ENCODE results near the gene HOXA2.

HOXA2 gene

GRCh38 chr7:27097686-27098577 is 4.6 kb downstream of the HOXA2 start:
- DNase-seq, result no peak

GRCh38 chr7:27096768-27097514 is 5.5 kb downstream of the HOXA2 start:
- peak; percentile 35 for DNase-seq

- DNase-seq, result peak; percentile 86
These were observed 6.4 kb downstream of the HOXA2 start, which contains the start of gene HOXA1 for GRCh38 chr7:27095897-27096767. HOXA1 (minus strand) TSS chr7:27096000; CDS start chr7:27095912, 88 bp downstream.

GRCh38 chr7:27095050-27095896 is 7.2 kb downstream of the HOXA2 start:
- no peak for DNase-seq

GRCh38 chr7:27094304-27095049 is 8.0 kb downstream of the HOXA2 start:
- DNase-seq, result no peak

- DNase-seq, result no peak
These were observed 9.1 kb downstream of the HOXA2 start for GRCh38 chr7:27093184-27093895.

GRCh38 chr7:27092819-27093110 is 9.7 kb downstream of the HOXA2 start:
- no peak for DNase-seq

- no peak for DNase-seq
These were observed 10.3 kb downstream of the HOXA2 start for GRCh38 chr7:27091941-27092818.

- DNase-seq, result no peak
These were observed 11.4 kb downstream of the HOXA2 start for GRCh38 chr7:27091105-27091504.

- DNase-seq, result no peak
These were observed 14.2 kb downstream of the HOXA2 start for GRCh38 chr7:27088002-27088922.

GRCh38 chr7:27083646-27084045 is 18.8 kb downstream of the HOXA2 start:
- DNase-seq, result no peak

GRCh38 chr7:27082171-27082570 is 20.3 kb downstream of the HOXA2 start:
- no peak for DNase-seq

GRCh38 chr7:27080844-27081436 is 21.5 kb downstream of the HOXA2 start:
- no peak for DNase-seq

GRCh38 chr7:27079234-27079975 is 23.1 kb downstream of the HOXA2 start:
- DNase-seq, result no peak

GRCh38 chr7:27078616-27079233 is 23.8 kb downstream of the HOXA2 start:
- no peak for DNase-seq

- no peak for DNase-seq
These were observed 29.4 kb downstream of the HOXA2 start for GRCh38 chr7:27073076-27073475.
